NCI-H345 (cell line): Measurements from ENCODE around the gene TMEM185B.
"Not testable (repeated sequence)": the region's sequence is repeated elsewhere in the genome, so short reads cannot be mapped to it uniquely, and the experiment has no call there.

Experiments
- DNase-seq: peaks from one replicate; lab custom pipeline; 2025; lab: John Stamatoyannopoulos, UW

TMEM185B gene

GRCh38 chr2:120251880-120252224 is 28.7 kb upstream of the TMEM185B start:
- no peak for DNase-seq

GRCh38 chr2:120251078-120251477 is 27.9 kb upstream of the TMEM185B start:
- no peak for DNase-seq

- DNase-seq: no peak
These were observed 27.4 kb upstream of the TMEM185B start for GRCh38 chr2:120250640-120251039.

DNA sequence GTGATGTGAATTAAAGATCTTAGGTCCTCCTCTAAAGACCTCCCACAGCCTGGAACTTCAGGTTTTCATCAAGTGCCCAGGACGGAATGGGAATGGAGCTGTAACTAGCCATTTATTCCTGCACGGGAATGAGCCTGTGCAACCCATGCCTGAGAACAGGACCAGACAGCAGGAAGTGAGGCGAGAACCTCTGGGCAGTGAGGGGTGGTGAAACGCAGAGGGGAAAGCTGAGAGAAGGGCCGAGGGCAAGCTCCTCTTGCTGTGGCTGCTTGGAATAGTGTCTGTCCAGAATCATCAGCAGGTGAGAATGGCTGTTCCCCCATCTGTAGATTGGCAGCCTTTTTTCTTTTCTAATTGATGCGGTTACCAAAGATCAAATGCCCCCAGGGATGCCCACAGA is 24.7 kb upstream of the TMEM185B start:
- DNase-seq: no peak

DNA sequence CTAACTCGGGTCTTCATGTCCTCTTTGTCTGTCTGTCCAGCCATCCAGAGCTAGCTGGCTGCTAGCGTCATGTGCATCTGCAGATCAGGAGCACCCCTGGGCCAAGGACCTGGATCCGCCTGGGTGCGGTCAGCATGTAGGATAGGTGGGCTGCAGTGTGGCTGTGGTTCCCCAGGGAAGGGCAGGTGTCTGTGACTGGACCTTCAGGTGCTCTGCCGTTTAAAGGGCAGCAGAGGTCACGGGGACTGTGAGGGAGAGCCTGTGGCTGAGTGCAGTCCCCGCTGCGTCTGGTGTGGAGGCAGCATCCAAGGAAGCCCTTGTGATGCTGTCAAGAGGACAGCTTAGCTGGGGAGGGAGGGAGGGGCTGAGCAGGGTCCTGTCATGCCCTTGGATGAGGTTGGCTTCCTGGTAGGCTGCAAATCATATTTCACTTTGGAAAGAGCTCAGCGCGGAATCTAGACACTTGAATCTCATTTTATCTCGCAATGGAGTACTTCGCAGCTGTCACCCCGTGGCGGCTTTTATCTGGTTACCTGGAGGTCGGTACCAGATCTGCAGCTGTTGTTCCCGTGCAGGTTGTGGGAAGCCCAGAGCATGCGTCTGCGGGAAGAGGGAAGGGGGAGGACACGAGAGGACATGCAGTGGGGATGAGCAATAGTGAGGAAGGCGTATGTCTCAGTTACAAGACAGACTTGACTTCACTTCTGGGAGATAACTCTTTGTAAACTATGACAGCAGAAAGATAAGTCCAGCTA is 23.5 kb upstream of the TMEM185B start:
- peak; percentile 75 for DNase-seq

- DNase-seq: peak; percentile 82
These were observed 22.5 kb upstream of the TMEM185B start for GRCh38 chr2:120245520-120246332.

DNA sequence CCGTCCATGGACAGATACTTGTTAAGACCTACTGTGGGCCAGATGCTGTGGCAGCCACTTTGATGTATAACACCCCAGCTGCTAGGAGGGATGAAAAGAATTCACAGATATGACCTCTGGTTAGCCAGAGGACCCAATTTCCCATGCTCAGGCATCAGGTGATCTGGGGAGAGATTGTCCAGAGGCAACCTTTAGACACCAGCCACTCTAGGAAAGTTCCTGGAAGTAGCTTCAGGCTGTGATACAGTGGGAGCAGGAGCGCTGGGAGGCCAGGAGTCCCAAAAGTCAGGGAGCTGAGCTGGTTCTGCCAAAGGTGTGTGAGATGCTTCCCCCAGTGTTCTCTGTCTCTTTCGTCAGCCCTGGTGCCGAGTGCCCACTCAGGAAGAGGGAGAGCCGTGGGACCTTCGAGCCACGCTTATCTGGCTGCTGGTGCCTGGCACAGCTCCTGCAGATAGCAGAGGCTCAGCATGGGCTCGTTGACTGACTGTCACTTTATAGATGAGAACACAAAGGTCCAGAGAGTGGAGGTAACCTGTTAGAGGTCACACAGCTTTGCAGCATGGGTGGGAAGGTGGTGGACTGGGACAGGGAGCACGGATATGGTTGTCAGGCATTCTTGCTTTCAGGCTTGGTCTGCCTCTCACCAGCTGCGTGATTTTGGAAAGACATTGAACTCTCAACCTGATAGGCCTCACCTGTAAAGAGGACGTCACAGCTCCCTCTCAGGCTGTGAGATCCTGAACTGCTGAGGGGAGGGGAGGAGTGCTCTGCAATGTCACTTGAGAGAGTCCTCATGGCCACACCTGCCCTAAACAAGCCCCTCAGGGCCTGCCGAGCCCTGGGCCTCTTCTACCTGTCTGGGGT is 21.7 kb upstream of the TMEM185B start:
- DNase-seq: no peak

GRCh38 chr2:120243875-120244553 is 20.8 kb upstream of the TMEM185B start:
- DNase-seq: no peak

- DNase-seq: no peak
These were observed 20.0 kb upstream of the TMEM185B start for GRCh38 chr2:120243211-120243610.

GRCh38 chr2:120241684-120242083 is 18.5 kb upstream of the TMEM185B start:
- no peak for DNase-seq

DNA sequence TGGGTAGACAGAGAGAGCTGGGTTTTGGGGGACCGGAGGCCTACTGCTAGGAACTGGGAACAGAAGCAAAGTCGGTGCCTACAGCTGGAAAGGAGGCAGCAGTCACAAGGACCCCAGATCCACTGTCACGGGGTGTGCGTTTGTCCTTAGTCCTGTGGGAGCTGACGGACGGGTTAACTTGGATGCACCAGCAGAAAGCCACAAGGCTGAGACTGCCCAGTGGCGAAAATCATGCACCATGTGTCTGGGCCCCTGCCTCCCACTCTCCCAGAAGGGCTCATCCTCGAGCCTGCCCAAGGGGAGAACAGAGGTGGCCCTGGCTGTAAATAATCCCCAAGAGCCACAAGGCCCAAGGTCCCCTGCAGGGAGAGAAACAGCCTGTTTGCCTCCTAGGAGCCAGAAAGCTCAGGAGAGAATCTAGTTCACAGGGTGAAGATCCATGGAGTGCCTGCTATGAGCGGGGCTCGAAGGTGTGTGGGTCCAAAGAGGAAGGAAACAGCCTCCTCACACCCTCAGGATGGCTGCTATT is 17.8 kb upstream of the TMEM185B start:
- DNase-seq: no peak

DNA sequence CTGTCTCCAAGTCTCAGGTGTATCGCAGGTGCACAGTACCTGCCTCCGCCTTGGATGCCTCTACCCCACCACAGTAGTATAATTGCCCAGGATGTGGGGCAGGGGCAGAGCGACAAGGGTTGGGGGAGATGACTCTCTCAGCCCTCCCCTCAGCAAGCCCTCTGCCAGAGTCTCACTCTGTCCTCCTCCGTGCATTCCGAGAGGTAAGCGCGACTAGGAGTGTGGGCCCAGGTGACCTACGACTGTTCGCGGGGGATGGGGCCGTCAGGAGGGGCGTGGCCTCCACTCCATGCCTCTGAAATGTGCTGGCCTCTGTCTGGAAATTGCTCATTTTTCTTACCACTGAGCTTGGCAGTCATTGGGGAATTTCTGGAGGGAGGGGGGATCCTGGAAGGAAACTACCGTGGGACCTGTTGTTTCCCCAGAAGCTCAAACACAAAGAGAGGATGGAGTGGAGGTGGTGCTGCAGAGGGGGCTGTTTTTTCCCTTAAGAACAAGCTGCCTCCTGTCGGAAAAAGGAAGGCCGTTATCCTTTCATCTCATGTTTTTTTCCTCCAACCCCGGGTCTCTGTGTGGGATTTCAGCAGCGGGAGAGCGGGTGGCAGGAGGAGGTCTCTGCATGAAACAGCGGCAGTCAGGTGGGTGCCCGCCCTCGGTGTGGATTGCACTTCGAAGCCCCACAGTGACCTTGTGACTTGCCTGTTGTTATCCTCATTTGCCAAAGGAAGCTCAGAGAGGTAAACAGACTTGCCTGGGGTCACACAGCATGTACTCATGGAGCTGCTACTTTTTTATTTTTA is 16.5 kb upstream of the TMEM185B start:
- DNase-seq: no peak

GRCh38 chr2:120238728-120239487 is 15.7 kb upstream of the TMEM185B start:
- DNase-seq: no peak

DNA sequence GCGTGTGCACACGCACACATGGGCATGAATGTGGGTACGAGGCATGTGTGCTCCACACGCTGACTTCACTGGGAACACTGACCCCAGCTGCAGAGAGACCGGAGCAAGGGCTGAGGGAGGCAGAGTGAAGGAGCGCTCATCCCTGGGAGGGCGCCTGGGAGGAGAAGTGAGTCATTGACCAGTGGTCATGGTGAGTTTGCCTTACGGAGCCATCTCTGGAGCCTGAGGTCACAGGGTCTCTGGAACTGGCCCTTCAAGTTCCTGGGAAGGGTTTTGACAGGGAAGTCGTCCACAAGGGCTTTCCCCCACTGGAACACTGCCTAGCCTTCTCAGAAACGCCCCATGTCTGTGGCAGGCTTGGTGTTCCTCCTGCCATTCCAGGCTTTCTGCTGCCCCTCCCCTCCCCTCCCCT is 14.3 kb upstream of the TMEM185B start:
- DNase-seq: no peak

DNA sequence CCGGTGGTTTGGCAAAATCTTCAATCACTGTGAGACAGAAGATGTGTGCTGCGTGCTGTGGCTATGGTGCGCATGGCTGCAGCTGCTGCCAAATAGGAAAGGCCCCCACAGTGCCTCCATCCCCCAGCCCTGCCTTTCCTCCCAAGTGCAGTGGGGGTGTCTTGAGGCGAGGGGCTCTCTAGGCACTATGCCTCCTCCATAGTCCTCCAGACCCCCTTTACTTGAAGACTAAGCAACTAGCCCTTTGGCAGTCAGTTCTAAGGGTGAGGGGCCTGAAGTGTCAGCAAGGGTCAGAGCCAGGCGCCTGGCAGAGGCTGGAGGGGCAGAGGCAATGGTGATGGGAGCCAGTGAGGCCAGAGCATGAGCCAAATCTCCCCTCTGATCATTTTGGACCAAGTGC is 13.6 kb upstream of the TMEM185B start:
- DNase-seq: no peak

DNA sequence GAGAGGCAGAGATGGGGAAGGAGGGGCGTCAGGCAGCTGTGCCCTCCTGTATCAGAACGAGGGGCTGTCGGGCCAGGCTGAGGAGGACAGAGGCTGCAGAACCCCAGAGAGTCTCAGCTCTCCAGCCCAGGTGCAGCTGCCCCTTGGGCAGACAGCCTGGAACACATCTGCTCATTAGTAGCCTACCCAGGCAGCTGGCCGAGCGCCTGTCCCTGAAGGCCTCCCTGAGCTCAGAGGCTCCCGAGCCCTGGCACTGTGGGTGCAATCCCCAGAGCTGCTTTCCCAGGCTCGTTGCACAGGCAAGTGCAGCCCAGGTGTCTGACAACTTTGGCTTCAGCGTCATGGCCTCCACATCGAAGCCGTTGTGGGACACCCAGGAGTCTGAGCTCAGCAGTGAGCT is 13.1 kb upstream of the TMEM185B start:
- no peak for DNase-seq

GRCh38 chr2:120235681-120236080 is 12.5 kb upstream of the TMEM185B start:
- no peak for DNase-seq

GRCh38 chr2:120235158-120235557 is 12.0 kb upstream of the TMEM185B start:
- not testable (repeated sequence) for DNase-seq

DNA sequence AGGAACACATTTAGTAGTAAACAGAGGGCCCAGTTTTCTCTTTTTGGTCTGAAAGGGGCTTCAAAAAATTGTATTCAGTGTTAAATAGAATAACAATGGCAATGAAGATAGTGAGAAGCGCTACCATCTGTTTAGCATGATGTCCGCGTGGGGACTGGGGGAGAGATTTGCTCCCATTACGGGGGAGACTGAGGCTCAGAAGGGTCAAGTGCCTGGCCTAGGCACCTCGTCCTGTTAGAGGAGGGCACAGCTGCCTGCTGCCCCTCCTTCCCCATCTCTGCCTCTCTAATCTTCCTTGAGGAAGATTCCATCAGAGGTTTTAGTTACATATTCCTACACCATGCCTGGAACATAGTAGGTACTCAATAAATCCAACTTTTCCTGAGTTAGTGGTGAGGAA is 10.1 kb upstream of the TMEM185B start:
- no peak for DNase-seq

- no peak for DNase-seq
These were observed 8.9 kb upstream of the TMEM185B start for GRCh38 chr2:120231974-120232635.
